HuH-7 (cell line): Measurements from ENCODE around the gene MIOX.

Experiments
- DNase-seq: peaks from one replicate; pipeline ENCODE4 v3.0.0; 2011; ENCODE audit warnings: low spot score

Gene MIOX

GRCh38 chr22:50455201-50455600 lies 31.5 kb upstream of the MIOX start:
- no peak for DNase-seq

GRCh38 chr22:50456026-50456425 lies 30.6 kb upstream of the MIOX start:
- DNase-seq, result no peak

GRCh38 chr22:50456466-50457234 lies 30.0 kb upstream of the MIOX start:
- DNase-seq, result no peak

- no peak for DNase-seq
Observed at GRCh38 chr22:50459016-50459415, 27.6 kb upstream of the MIOX start.

- no peak for DNase-seq
Observed at GRCh38 chr22:50459496-50460140, 27.0 kb upstream of the MIOX start.

- no peak for DNase-seq
Observed at GRCh38 chr22:50460938-50461337, 25.7 kb upstream of the MIOX start.

- DNase-seq, result no peak
Observed at GRCh38 chr22:50461536-50461935, 25.1 kb upstream of the MIOX start.

GRCh38 chr22:50461979-50462540 lies 24.6 kb upstream of the MIOX start:
- no peak for DNase-seq

- no peak for DNase-seq
Observed at GRCh38 chr22:50463188-50463900, 23.3 kb upstream of the MIOX start.

- DNase-seq, result no peak
Observed at GRCh38 chr22:50464451-50464850, 22.2 kb upstream of the MIOX start.

GRCh38 chr22:50465066-50465930 lies 21.4 kb upstream of the MIOX start:
- DNase-seq, result no peak

GRCh38 chr22:50467341-50467740 lies 19.3 kb upstream of the MIOX start:
- DNase-seq, result no peak

- DNase-seq, result no peak
Observed at GRCh38 chr22:50467773-50468440, 18.8 kb upstream of the MIOX start.

GRCh38 chr22:50468626-50469025 lies 18.0 kb upstream of the MIOX start:
- no peak for DNase-seq

- no peak for DNase-seq
Observed at GRCh38 chr22:50469377-50470305, 17.0 kb upstream of the MIOX start.

- DNase-seq, result no peak
Observed at GRCh38 chr22:50470491-50470890, 16.2 kb upstream of the MIOX start.

- no peak for DNase-seq
Observed at GRCh38 chr22:50471197-50471847, 15.3 kb upstream of the MIOX start.

- DNase-seq, result no peak
Observed at GRCh38 chr22:50471962-50472361, 14.7 kb upstream of the MIOX start.

- peak; percentile 96 for DNase-seq
Observed at GRCh38 chr22:50473088-50473487, 13.6 kb upstream of the MIOX start.
